ENCODE data around the gene SORCS2.

SORCS2 gene

DNA sequence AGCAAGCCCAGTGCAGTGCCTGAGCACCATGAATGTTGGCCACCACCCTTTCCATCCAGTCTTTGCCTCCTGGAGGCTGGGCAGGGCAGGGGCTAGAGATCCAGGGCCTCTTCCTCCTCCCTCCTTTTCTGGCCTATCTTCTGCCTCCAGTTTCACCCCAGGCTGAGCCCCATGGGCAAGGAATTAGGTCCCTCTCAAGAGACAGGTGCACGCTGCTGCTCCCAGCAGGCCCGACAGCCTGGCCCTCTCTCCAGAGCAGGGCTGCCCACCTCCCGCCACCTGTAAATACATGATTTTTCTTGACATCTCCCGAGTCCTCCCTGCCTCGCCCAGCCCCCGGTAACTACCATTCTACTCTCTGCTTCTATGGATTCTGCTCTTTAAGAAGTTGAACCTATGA is 299.6 kb downstream of the SORCS2 start:
- ATAC-seq: no peak

DNA sequence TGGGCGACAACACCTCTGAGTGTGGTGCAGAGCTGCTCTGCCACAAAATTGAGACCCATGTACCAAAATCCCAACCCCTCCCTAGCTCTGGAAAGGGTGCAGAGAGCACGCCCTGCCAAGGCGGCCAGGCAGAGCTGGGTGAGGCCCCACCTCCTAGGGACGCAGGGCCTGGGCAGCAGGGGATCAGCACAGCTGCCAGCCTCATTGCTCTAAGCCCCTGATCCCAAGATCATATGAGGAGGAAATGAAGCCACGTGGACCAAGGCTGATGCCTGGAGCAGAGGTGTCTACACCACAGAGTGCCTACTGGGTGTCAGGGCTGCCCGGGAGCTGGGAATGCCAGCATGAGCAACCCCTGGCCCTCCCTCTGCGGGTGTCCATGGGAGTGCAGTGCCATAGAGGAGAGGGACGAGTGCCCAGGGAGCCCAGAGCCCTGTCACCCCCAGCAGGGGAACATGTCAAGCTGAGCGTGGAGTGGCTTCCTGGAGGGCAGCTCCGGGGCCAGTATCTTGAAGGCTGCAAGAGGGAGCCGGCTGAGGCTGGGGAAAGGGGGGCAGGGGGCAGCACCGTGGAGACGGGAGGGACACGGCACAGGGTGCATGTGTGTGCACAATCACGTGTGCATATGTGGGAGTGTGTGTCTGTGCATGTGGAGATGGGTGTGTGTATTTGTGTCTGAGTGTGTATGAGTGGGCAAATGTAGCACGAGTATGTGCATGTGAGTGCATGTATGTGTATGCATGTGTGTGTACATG is 306.3 kb downstream of the SORCS2 start:
- no peak for ATAC-seq

DNA sequence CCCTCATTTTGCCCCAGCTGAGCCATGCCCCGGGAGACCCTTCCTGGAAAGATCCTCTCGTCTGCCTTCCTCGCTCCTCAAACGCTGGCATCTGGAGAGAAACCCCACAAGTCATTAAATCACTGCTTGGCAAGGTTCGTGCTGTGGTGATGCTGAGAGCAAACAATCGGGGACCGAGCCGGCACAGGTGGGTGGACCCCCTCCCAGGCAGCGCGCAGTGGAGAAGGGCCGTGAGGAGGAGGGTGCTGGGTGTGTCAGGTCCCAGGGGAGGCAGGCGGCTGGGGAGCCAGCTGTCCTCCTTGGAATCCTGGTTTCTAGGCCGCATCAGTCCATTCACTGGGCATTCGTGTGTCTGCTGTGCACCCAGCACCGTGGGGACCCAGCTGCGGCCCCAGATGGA is 307.3 kb downstream of the SORCS2 start:
- ATAC-seq: no peak

DNA sequence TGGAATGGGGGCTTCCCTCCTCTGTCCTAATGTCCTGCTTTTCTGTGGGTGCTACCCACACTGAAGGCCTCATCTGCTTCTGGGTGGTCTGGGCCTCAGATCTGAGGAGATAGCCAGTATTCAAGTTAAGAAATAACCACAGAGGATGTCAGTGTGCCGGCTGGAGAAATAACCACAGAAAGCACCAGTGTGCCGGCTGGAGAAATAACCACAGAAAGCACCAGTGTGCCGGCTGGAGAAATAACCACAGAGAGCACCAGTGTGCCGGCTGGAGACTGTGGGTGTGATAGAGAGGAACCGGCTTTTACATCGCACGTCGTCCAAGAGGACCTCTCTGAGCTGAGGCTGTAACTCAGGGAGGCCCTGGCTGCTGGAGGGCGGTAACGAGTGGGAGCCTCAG is 308.1 kb downstream of the SORCS2 start:
- no peak for ATAC-seq

DNA sequence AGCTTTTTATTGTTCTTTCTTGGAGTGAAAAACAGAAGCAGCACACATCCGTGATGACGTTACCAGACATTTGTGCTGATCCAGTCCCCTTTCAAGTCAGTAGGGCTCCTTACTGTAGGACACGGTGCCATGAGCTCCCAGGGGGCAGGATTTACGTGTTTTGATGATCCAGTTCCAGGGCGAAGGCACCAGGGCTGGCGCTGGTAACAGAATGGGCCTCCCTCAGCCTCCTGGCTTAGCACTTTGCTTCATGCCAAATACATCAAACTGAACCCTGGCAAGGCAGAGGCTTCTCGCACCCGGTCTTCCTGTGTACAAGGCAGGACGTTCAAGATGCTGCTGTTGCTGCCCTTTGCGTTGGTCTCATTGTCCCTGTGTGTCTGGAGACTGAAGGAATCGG is 309.0 kb downstream of the SORCS2 start:
- no peak for ATAC-seq

DNA sequence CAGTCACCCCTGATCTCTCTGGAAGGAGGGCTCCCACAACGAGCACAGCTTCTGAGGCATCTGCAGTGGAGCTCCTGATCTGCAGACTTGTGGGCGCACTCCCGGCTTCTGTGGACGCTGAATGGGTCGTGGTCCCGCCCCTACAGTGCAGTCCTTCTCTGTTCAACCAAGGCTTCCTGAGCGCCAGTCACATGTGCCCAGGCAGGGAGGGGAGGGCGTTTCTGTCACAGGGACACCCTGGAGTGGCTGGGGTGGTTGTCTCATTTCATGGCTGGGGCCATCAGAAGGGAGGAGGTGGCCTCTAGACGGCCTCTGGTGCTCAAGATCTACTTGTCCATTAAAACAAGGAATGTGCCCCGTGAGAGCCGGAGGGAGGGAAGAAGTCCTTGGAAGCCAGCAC is 309.5 kb downstream of the SORCS2 start:
- no peak for ATAC-seq

DNA sequence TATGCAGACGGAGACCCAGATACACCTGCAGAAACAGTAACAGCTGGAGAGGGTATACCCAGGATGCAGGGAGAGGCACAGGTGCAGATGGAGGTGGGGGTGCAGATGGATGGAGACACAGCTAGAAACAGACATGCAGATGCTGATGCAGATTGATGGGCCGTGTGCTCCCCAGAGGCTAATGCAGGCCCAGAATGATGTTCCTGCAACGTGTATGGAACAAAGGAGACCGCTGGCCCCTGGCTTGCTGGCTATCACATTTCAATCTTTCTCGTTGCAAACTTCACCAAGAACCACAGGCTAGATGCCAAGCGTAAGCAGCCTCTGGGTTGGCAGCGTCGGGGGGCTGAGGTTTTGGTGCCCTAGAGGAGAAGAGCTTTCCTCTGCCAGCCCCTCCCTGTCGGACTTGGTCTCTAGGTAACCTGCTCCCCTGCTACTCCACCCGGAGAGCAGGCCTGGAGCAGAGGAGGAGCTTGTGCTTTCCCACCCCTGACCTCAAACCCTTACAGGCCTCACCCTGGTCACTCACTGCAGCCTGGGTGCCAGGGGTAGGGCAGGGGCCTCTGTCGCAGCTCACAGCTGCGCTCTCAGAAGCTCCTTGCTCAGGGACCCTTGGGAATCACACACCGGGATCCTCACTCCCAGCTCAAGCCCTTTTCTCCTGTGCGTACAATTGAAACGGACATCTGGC is 311.4 kb downstream of the SORCS2 start:
- no peak for ATAC-seq

DNA sequence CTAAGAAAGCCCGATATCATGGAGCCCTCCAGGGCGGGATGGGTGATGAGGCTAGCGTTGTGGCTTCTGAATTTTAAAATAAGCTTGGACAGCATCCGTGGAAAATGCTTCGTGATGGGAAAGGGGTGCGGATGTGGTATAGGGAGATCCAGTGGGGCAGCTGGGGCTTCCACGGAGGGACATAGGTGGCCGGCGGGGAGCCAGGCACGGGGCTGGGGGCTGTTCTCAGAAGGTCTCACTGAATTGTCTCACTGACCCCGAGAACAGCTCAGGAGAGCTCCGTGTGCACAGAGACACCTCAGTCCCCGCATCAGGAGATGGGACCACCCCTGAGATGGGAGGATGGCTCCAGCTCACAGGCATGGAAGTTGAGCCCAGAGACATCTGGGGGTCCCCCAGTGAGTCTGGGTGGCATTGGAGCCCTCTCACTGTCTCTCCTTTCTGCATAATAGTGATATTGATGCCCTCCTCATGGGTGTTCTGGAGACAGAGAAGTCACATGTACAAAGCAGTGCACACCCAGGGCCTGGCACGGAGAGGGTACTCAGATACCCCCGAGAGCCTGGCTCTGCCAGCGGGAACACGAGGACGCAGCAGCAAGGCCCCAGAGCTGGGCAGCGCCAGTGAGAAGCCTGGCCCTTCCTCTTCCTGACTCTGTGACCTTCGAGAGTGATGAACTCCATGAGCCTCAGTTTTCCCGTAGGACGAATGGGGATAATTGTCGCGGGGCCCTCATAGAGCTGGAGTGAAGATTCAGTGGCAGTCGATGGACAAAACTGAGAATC is 313.0 kb downstream of the SORCS2 start:
- no peak for ATAC-seq

DNA sequence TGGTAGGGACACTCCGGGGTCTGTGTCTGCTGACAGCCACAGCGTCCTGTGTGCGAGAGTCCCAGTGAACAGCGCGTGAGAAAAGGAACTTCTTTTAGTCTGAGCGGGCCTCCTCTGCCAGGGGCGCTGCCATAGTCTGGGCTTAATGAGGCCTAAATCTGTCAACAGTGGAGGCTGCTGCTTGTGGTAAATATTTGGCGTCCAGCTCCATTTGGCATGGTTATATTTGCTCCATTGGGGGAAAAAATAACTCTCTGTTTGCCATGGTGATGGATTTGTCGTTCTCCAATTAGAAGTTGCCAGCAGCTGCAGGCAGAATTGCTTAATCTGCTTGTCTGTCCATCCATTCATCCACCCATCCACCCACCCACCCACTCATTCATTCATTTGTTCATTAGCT is 313.8 kb downstream of the SORCS2 start:
- ATAC-seq: no peak

DNA sequence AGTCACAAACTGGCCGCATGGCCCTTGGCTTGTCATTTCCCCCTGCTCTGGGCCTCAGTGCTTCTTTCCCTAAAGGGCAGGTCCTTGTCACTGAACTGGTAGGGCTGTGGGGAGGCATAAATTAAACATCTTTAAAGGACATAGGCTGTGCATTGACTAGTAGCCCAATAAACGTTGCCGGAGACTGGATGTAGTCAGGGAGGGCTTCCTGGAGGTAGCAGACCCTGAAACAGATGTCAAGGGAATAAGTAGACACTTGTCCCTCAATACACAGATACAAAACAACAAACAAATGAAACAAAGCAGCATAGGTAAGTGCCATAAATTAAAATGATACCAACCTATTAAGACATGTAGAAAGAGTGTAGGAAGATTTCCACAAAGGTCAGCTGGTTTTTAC is 314.2 kb downstream of the SORCS2 start:
- no peak for ATAC-seq

DNA sequence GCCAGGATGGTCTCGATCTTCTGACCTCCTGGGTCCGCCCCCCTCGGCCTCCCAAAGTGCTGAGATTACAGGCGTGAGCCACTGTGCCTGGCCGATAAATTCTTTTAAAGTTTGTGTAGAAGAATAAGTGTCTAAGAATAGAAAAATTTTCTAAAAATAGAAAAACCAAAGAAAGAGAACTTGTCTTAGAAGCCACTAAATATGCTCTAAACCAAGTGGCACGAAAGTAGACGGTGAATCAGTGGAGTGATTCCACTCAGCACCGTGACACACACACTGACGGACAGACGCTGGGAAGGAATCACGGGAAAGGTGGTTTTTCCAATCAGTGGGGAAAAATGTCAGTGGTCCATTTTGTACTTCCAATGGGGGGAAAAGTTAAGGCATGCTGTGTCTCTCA is 315.0 kb downstream of the SORCS2 start:
- no peak for ATAC-seq

DNA sequence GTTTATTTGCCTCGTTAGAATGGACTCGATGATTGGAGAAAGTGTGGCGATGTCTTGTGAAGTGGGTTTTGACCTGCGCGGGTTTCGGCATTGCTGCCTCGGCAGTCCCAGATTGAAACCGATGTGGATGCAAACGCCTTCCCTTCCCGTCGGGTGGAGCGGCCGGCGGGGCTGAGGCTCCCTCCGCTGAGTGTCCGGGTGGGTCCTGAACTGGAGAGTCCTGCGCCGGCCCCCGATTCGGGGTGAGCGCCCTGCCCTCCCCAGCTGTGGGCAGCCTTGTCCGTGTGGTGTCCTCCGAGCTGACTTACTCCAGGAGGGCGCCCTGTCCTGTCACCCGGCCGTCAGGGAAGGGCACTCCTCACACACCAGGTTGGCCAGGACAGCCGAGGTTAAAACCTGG is 317.7 kb downstream of the SORCS2 start:
- no peak for ATAC-seq

DNA sequence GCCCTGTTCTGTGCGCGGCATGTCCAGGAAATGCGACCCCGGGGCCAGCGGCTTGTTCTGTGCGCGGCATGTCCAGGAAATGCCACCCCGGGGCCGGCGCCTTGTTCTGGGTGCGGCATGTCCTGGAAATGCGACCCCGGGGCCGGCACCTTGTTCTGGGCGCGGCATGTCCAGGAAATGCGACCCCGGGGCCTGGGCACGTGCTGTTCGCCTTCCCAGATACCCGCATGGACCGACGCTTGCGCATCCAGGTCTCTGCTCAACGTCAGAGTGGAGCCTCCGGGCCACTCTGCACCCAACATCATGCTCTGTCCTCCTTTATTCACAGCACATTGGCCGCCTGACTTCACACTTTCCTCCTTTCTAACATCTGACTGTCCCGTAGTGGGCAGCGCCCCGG is 318.2 kb downstream of the SORCS2 start:
- no peak for ATAC-seq

DNA sequence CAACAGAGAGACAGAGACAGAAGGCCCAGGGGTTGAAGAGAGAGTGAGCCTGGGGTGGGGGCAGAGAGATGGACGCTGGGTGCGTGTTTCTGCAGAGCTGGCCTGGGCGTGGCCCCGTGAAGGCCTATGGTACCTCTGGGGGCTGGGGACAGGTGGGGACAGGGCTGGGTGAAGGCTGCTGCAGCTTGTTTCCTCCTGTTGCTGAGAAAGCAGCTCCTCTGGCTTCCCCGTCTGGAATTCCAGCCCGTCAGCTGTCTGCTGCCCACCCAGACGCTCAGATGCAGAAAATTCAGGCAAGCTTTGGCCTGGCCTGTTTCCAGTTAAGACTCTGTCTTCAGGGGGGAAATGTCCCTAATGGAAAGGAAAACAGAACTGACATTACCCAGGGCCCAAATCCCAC is 319.2 kb downstream of the SORCS2 start:
- no peak for ATAC-seq

DNA sequence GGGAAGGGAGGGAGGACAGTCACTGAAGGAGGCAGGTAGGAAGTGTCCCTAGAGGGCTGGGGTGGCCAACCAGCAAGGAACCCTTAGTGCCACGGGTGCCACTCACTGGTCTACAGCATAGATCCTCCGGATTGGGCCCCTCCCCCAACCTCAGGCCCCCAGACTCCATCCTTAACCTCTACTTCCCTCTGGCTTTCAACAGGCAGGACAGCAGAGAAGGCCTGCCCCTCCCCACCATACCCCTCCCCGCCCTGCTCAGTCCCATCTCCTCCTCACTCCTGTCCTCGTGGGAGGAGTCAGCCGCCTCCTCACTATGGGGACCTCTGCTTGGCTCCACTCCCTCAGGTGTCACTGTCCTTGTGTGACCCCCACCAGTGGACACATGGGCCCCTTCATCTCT is 320.1 kb downstream of the SORCS2 start:
- ATAC-seq: no peak

DNA sequence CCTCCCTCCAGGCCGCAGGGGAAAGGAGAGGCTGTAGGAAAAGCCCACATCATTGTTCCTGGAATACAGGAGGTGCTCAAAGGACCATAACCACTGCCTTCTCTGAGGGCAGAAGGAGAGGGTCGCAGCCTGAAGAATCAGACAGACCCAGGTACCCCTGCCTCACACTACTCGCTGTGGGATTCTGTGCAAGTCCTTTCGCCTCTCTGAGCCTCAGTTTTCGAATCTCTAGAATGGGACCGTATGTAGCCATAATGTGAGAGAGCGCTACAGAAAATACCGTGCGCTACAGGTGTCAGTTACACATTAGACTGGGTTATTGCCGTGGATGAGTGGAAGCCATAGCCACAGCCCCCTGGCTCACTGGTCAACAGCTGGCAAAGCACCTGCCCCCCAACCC is 320.6 kb downstream of the SORCS2 start:
- ATAC-seq: no peak

DNA sequence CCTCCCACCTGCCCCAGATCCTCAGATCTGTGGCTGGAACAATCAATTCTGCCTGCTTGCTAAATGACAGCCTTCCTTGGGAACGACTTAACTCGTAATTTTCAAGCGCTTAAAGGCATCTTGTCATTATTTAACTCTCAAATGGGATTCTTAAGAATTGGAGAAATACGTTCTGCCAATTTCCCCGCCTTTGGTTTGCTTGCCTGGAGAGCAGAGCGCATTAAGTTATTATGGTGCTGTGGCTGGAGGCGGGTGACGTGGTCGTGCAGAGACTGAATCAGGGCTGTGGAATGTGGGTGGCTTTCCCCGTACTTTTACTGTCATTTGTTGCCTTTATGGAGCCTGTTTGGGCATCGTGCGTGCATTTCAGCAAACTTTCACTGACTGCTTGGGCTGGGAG is 321.3 kb downstream of the SORCS2 start:
- no peak for ATAC-seq

DNA sequence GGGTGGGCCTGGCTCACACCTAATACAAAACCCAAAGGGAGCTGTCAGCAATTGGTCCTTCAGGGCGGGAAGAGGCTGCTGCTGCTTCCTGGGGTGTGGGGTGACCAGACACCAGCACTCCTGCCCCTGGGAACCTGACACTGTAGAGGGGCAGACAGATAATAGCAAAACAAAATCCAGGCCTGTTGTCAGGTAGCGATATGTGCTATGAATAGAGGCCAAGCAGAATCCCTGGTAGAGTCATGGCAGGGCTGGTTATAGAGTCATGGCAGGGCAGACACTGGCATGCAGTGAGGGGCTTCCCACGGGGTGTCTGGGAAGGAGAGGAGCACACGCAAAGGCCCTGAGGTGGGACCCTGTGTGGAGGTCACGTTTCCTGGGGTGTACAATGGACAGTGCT is 321.9 kb downstream of the SORCS2 start:
- ATAC-seq: no peak

DNA sequence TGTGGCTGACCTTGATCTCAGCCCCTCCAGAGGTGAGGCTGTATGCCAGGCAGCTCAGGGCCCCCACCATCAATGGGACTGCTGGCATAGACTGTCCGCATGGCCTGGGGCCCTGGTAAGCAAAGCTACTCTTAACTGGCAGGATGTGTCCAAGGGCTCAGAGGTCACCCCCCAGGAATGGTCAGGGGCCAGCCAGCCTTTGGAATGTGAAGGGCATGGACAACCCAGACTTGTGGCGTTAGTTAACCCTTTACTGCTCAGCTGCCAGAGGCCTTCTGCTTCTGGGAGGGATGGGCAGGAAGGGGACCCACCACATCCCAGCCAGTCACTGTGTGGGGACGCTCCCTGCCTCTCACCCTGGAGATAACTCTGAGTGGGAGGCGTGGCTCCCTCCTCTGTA is 322.5 kb downstream of the SORCS2 start:
- no peak for ATAC-seq

DNA sequence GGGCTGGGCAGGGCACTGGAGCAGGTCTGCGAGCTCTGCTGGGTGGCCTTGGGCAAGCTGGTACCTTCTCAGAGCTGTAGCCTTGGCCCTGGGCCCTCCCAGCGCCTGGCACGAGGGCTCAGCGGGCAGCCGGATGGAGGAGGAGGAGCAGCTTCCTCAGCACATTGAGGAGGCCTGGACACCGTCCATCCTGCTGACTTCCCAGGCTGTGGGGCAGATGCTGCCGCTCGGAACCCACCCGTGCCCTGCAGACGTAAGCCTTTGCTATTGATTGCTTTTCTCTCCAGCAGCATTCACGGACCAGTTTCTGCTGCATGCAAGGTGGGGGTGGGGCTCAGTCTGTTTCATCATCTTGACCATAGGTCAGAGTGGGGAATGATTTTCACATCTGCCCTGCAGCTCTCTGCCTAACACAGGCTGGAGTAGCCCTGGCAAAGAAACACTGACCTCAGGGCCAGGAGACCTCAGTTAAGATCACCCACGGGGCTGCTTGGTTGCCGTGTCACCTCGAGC is 323.1 kb downstream of the SORCS2 start:
- ATAC-seq: no peak

DNA sequence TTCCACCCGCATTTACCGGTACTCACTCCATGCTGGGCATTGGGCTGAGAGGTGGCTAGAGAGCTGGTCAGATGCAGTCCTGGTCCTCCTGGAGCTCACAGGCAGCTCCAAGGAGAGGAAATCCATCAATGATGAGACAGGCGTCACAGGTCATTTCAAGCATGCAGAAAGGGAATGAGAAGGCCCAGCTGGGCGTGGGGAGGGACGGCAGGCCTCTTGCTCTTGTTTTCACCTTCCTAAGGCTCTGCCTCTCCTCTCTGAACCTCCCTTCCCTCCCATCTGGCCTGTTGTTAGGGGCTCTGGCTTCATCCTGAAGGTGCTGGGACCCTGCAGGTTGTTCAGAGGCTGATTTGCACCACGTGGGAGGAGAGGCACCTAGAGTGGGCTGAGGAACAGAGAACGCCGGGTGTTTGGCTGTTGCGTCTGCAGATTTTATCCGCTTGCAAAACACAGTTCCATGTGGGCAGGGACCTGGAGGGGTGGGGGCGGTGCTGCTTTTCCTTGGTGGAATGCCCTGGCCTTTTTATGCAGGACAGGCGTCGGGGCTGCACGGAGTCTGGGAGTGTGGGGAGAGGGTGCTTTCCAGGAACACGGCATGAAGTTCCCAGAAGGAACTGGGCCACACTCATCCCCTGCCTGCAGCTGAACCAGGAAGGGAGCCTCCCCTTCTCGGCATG is 323.9 kb downstream of the SORCS2 start:
- no peak for ATAC-seq

DNA sequence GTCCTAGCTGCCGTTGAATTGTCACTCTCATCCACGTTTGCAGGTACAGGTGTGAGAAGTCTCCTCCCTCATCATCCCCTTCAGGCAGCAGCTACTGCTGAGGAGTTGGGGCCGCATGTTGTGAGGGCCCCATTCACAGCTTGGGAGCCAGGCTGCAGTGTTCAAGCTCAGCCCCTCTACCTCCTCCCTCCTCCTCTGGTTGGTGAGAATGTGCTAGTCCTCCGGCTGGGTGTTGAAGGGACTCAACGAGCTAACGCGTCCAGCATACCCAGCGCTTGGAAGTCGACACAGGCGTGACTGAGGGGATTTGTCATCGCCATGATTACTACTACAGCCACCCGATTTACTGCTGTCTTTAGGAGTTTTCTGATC is 324.4 kb downstream of the SORCS2 start:
- ATAC-seq: no peak
